PC-9 (cell line): ENCODE data around the gene TUFT1. TPM values are rescaled to one million over a fixed set of nuclear protein-coding genes. Genes with fewer than 3 reads are reported as not detected.

Source experiments
- BruUV-seq: library from RNA; stranded (reverse); fragments of 400-500 nt; replicated peaks from 2 replicates; lab custom pipeline; 2021; lab: Mats Ljungman, UMichigan
- CTCF ChIA-PET: fragments of 300-600 bp; sonication (Branson Sonifier 250); formaldehyde crosslinking; loops from one replicate; lab custom pipeline; 2022; ENCODE audit warnings: antibody characterized with exemption; lab: Charles Lee
- POLR2A ChIA-PET: fragments of 300-600 bp; sonication (Branson Sonifier 250); formaldehyde crosslinking; loops from one replicate; lab custom pipeline; 2022; ENCODE audit warnings: antibody characterized with exemption; ENCODE audit not compliant: unreplicated experiment; lab: Charles Lee
- DNase-seq, 2 experiments: peaks; one replicate each; pipeline versions ENCODE4 v3.0.0 to v3.0.0-alpha.2; 2015 to 2022; ENCODE audit warnings: mixed read lengths in 1 of 2
- H2AFZ ChIP-seq: fragments of 200-600 bp; sonication (generic); 2 replicates; pipeline ENCODE4 v1.8.1; 2017; ENCODE audit warnings: antibody characterized with exemption
- H3F3A ChIP-seq: fragments of 200-600 bp; sonication (generic); 2 replicates; pipeline ENCODE4 v1.8.1; 2017; ENCODE audit warnings: antibody characterized with exemption, mild to moderate bottlenecking, low read depth; ENCODE audit not compliant: insufficient read depth
- H3K27ac ChIP-seq: fragments of 200-600 bp; sonication (generic); 2 replicates; pipeline ENCODE4 v1.6.1; 2016; ENCODE audit warnings: mixed run types
- H3K27me3 ChIP-seq: fragments of 200-600 bp; sonication (generic); 2 replicates; pipeline ENCODE4 v1.6.1; 2016; ENCODE audit warnings: low read depth, mixed run types; ENCODE audit not compliant: insufficient read depth
- H3K36me3 ChIP-seq: fragments of 200-600 bp; sonication (generic); 2 replicates; pipeline ENCODE4 v1.6.1; 2016; ENCODE audit warnings: low read depth, mixed run types
- H3K4me1 ChIP-seq: fragments of 200-600 bp; sonication (generic); replicated peaks from 2 replicates; pipeline ENCODE4 v1.6.1; 2016; ENCODE audit warnings: mixed run types; ENCODE audit not compliant: insufficient read depth
- H3K4me2 ChIP-seq: fragments of 200-600 bp; sonication (generic); 2 replicates; pipeline ENCODE4 v1.6.1; 2017; ENCODE audit warnings: mixed run types
- H3K4me3 ChIP-seq: fragments of 200-600 bp; sonication (generic); 2 replicates; pipeline ENCODE4 v1.6.1; 2016; ENCODE audit warnings: mixed run types
- H3K79me2 ChIP-seq: fragments of 200-600 bp; sonication (generic); 2 replicates; pipeline ENCODE4 v1.6.1; 2017; ENCODE audit warnings: low read depth, mixed run types
- H3K9me2 ChIP-seq: fragments of 200-600 bp; sonication (generic); 2 replicates; pipeline ENCODE4 v1.8.1; 2017; ENCODE audit warnings: mild to moderate bottlenecking; ENCODE audit not compliant: insufficient read depth
- H3K9me3 ChIP-seq: fragments of 200-600 bp; sonication (generic); 2 replicates; pipeline ENCODE4 v1.8.1; 2016; ENCODE audit warnings: low read depth; ENCODE audit not compliant: insufficient read depth
- H4K20me1 ChIP-seq: fragments of 200-600 bp; sonication (generic); 2 replicates; pipeline ENCODE4 v1.8.1; 2017; ENCODE audit not compliant: insufficient read depth
- CTCF ChIP-seq: fragments of 200-600 bp; sonication (generic); conservative IDR thresholded peaks from 2 replicates; pipeline ENCODE4 v1.6.1; 2017; ENCODE audit warnings: mixed run types, antibody characterized with exemption, mild to moderate bottlenecking, moderate library complexity
- EZH2 ChIP-seq: fragments of 200-600 bp; sonication (generic); IDR thresholded peaks from 2 replicates; pipeline ENCODE4 v1.8.0; 2017; ENCODE audit warnings: antibody characterized with exemption, low read depth
- intact Hi-C: fragments of 100-400 bp; cut with micrococcal nuclease; formaldehyde crosslinking; loops from one replicate; pipeline ENCODE4 v1.10.0; 2022; ENCODE audit not compliant: unreplicated experiment
- total RNA-seq: library from RNA; stranded (reverse); gene quantifications from 2 replicates; pipeline ENCODE4 v1.2.3, GENCODE V29; 2021

TUFT1 gene
- total RNA-seq, 1 experiment from 2014 or later, result 35.3 TPM

DNA sequence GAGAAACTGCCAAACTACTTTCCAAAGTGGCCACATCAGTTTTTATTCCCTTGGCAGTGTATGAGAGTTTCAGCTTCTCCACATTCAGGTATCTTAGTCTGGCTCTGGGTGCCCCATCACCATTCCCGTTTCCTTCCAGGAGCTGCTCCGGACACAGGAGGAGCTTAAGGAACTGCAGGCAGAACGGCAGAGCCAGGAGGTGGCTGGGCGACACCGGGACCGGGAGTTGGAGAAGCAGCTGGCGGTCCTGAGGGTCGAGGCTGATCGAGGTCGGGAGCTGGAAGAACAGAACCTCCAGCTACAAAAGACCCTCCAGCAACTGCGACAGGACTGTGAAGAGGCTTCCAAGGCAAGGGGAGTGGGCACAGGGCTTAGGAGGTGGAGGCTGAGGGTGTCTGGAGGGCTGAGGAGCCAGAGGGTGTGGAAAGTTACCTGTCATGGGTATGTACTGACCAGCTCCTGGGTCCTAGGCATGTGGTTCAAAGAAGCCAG, 10.9 kb upstream of the TUFT1 start:
- POLR2A ChIA-PET, result interaction anchor here (0.7 kb wide), 1 partner anchor 17 kb away, joined by 4 read pairs; no protein-coding TSS in a partner anchor
- no peaks in the 10 kb centered on the region for H3K27me3 ChIP-seq
- no TSS peak for BruUV-seq
- no peaks in the 10 kb centered on the region for H4K20me1 ChIP-seq
- H3K9me3 ChIP-seq, result no peaks in the 10 kb centered on the region
- H3K79me2 ChIP-seq, result no peaks in the 10 kb centered on the region
- H3K4me3 ChIP-seq, result no peak overlapping the region
- H3K4me2 ChIP-seq, result no peak overlapping the region
- H2AFZ ChIP-seq, result no peak overlapping the region
- no peaks in the 10 kb centered on the region for H3K9me2 ChIP-seq
- TF ChIP-seq EZH2 (no peak), CTCF (no peak)
- DNase-seq, result no peak
- 0 out of 2 replicates have a peak, but pooled peaks cover 4% of the 10 kb centered on the region for H3K36me3 ChIP-seq
- intact Hi-C loops, result no loop called here
- H3F3A ChIP-seq, result peaks cover 4% of the 10 kb centered on the region; the same call in 1 of the 2 replicates
- CTCF ChIA-PET, result no interaction called here
- no peak overlapping the region for H3K27ac ChIP-seq
- H3K4me1 ChIP-seq, result no peaks in the 10 kb centered on the region

- intact Hi-C loops, result loop anchor here (5.0 kb wide), 1 partner anchor 87 kb away; no protein-coding TSS in a partner anchor
Measured at GRCh38 chr1:151529781-151530180, 10.3 kb upstream of the TUFT1 start.

GRCh38 chr1:151530461-151530860, 9.6 kb upstream of the TUFT1 start:
- intact Hi-C loops, result loop anchor here (5.0 kb wide), 1 partner anchor 88 kb away; no protein-coding TSS in a partner anchor
- no peaks in the 10 kb centered on the region for H3K79me2 ChIP-seq

More at GRCh38 chr1:151529781-151530180, 10.3 kb upstream of the TUFT1 start:
- no peak overlapping the region for H3K4me3 ChIP-seq
- H3F3A ChIP-seq, result peaks cover 8% of the 10 kb centered on the region; the same call in 1 of the 2 replicates
- no peaks in the 10 kb centered on the region for H3K4me1 ChIP-seq
- BruUV-seq, result no TSS peak
- 0 out of 2 replicates have a peak, but pooled peaks cover 4% of the 10 kb centered on the region for H3K36me3 ChIP-seq
- H3K9me3 ChIP-seq, result no peaks in the 10 kb centered on the region
- DNase-seq, result no peak
- H3K27ac ChIP-seq, result no peak overlapping the region
- H3K27me3 ChIP-seq, result no peaks in the 10 kb centered on the region
- ChIA-PET POLR2A (no interaction called here), CTCF (no interaction called here)
- no peaks in the 10 kb centered on the region for H3K79me2 ChIP-seq
- no peaks in the 10 kb centered on the region for H3K9me2 ChIP-seq
- H2AFZ ChIP-seq, result no peak overlapping the region
- TF ChIP-seq CTCF (no peak), EZH2 (no peak)
- H4K20me1 ChIP-seq, result no peaks in the 10 kb centered on the region
- H3K4me2 ChIP-seq, result no peak overlapping the region

More at GRCh38 chr1:151530461-151530860, 9.6 kb upstream of the TUFT1 start:
- Histone ChIP-seq H3K9me3 (no peaks in the 10 kb centered on the region), H3K27ac (no peak overlapping the region), H3F3A (peaks cover 8% of the 10 kb centered on the region; the same call in 1 of the 2 replicates), H3K4me1 (no peaks in the 10 kb centered on the region), H4K20me1 (no peaks in the 10 kb centered on the region), H3K36me3 (0 out of 2 replicates have a peak, but pooled peaks cover 4% of the 10 kb centered on the region), H3K4me3 (no peak overlapping the region), H2AFZ (no peak overlapping the region), H3K9me2 (no peaks in the 10 kb centered on the region), H3K4me2 (no peak overlapping the region), H3K27me3 (no peaks in the 10 kb centered on the region)
- ChIA-PET POLR2A (no interaction called here), CTCF (no interaction called here)
- DNase-seq, result no peak
- no TSS peak for BruUV-seq
- TF ChIP-seq EZH2 (no peak), CTCF (no peak)
